Measurements from ENCODE around the gene PLPPR1.
"Not testable (repeated sequence)": the region's sequence is repeated elsewhere in the genome, so short reads cannot be mapped to it uniquely, and the experiment has no call there.

The PLPPR1 gene

DNA sequence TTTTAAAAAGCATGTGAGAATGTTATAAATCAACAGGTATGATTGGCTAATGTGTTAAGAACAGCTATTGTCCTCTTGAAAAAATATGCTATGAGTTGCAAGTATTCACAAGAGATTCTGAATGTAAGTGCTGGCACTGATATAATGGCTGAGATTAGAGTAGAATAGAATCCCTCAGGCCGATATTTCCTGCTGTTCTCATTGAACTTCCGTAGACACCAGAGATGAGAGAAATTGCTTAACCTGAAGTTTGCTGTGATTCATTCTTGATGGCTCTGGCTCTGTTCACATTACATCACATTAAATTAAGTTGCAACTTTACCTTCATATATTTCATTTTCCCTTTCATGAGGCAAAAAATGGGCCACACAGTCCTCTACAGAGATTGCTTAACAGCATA lies 241.8 kb downstream of the PLPPR1 start:
- no peaks in the 10 kb centered on the region for H4K20me1 ChIP-seq
- H3K4me3 ChIP-seq, result no peak overlapping the region
- no peak for TF ChIP-seq Cebpa-rat (IDR thresholded peaks at IDR 0.05)
- no peak overlapping the region for H3K27ac ChIP-seq
- no peaks in the 10 kb centered on the region for H3K9me3 ChIP-seq (replicated peaks in 1 of 11)
- no peak overlapping the region for H3K4me2 ChIP-seq
- H3K4me1 ChIP-seq, result peaks cover 12 to 26% (median 23%) of the 10 kb centered on the region in 10 experiments
- no peaks in the 10 kb centered on the region for H3K36me3 ChIP-seq
- H3K9ac ChIP-seq, result no peak overlapping the region
- no peaks in the 10 kb centered on the region for H3K27me3 ChIP-seq

DNA sequence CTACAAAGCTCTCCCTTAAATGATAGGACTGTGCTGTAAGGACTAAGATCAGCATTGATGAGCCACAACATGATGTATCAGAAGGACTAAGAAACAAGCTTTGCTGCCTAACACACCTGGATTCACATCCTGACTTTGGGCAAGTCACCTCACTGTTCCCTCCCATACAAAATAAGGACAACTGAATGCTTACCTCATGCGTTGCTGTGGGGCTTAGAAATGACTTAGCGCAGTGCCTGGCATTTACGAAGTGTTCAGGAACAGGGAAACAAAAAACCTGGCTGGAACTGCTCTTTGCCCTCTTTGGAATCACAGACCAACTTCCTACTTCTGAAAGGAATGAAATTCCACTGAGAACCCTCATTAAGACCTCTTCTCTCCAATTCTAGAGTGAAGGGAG lies 242.6 kb downstream of the PLPPR1 start:
- no peak for TF ChIP-seq Cebpa-rat (IDR thresholded peaks at IDR 0.05)

DNA sequence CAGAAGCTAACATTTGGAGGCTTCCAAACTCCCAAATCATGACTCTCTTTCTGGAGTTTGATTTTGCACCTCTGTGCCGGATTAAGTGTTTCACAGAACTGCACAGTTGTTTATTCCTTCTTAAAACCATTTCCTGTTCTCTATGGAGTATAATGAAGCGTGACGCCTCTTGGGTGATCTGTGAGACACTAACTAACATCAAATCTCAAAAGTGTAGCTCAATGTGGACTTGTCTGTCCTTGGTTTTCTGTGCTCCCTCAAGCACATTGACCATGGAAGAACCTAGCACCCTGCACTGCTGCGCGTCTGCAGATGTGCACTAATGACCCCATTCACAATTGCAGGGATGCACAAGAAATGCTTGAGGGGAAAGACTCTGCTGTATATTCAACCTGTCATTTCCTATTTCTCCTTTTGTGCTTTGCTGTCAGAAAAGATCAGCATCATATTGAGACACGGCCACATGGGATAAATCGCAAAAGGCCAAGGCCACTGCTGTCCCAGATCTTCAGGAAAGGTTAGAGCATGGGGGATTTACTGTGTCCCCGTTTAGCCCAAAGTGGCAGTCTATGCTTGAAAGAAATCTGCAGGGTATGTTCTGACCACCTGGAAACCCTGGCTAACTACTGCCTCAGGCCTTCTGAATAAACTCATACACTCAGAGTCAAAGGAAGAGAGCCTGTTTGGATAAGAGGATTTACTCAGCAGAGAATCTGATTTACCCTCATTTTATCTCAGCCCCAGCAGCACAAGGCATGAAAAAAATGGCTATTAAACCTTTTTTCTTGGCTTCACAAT lies 246.6 kb downstream of the PLPPR1 start:
- no peak overlapping the region for H3K27ac ChIP-seq
- no peaks in the 10 kb centered on the region for H3K36me3 ChIP-seq
- peak overlapping the region; percentile 12 to 66 (median 51); a peak in 19 of 22 replicates for H3K4me2 ChIP-seq
- no peak overlapping the region for H3K4me3 ChIP-seq
- no peaks in the 10 kb centered on the region for H3K27me3 ChIP-seq
- H3K9me3 ChIP-seq (replicated peaks in 1 of 11), result peaks cover 0 to 5% (median 0%) of the 10 kb centered on the region in 11 experiments; a peak in 1 of 22 replicates
- H3K9ac ChIP-seq, result no peak overlapping the region
- H4K20me1 ChIP-seq, result no peaks in the 10 kb centered on the region
- H3K4me1 ChIP-seq, result peaks cover 3 to 23% (median 17%) of the 10 kb centered on the region in 10 experiments; a peak in 17 of 20 replicates
- no peak for TF ChIP-seq Cebpa-rat (IDR thresholded peaks at IDR 0.05)

More for the DNA sequence above, 242.6 kb downstream of the PLPPR1 start:
- Histone ChIP-seq H4K20me1 (no peaks in the 10 kb centered on the region), H3K36me3 (no peaks in the 10 kb centered on the region), H3K4me1 (peaks cover 9 to 28% (median 27%) of the 10 kb centered on the region in 10 experiments), H3K27ac (no peak overlapping the region), H3K9ac (no peak overlapping the region), H3K9me3 (replicated peaks in 1 of 11) (no peaks in the 10 kb centered on the region), H3K4me3 (no peak overlapping the region), H3K4me2 (no peak overlapping the region), H3K27me3 (no peaks in the 10 kb centered on the region)

DNA sequence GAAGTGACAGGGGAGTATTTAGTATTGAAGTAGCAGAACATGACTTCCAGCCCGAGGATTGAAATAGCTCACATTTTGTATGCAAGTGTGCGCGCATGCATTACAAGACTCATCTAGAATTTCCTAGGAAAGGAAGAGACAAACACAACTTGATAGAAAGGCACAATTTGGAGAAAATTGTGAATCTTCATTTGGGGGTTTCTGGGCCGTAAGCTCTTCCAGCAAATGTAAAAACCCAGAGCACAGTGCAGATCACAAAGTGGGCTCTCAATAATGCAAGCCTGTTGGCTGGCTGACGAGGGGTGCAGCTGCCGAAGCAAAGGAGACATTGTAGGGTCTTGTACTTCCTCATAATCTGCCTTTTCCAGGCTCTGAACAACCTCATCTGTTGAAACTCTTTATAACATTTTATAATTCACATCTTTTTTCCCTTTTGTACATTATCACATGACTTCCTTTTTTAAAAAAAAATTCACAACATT lies 247.3 kb downstream of the PLPPR1 start:
- peaks cover 3 to 23% (median 17%) of the 10 kb centered on the region in 10 experiments; a peak in 17 of 20 replicates for H3K4me1 ChIP-seq
- H3K9ac ChIP-seq, result no peak overlapping the region
- no peaks in the 10 kb centered on the region for H3K27me3 ChIP-seq
- peak overlapping the region in 8 of 11 experiments; percentile 46 to 66 (median 60); a peak in 11 of 22 replicates for H3K4me2 ChIP-seq
- no peaks in the 10 kb centered on the region for H3K36me3 ChIP-seq
- no peak overlapping the region for H3K4me3 ChIP-seq
- H4K20me1 ChIP-seq, result no peaks in the 10 kb centered on the region
- no peak overlapping the region for H3K27ac ChIP-seq
- TF ChIP-seq Cebpa-rat (IDR thresholded peaks at IDR 0.05), result no peak
- H3K9me3 ChIP-seq (replicated peaks in 1 of 11), result peaks cover 0 to 5% (median 0%) of the 10 kb centered on the region in 11 experiments; a peak in 1 of 22 replicates

DNA sequence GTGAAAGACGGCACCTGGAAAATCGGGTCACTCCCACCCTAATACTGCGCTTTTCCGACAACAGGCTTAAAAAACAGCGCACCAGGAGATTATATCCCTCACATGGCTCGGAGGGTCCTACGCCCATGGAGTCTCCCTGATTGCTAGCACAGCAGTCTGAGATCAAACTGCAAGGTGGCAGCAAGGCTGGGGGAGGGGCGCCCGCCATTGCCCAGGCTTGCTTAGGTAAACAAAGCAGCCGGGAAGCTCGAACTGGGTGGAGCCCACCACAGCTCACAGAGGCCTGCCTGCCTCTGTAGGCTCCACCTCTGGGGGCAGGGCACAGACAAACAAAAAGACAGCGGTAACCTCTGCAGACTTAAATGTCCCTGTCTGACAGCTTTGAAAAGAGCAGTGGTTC lies 262.5 kb downstream of the PLPPR1 start:
- not testable (repeated sequence) for H3K4me3 ChIP-seq; H3K4me2 ChIP-seq; H3K9me3 ChIP-seq (replicated peaks in 1 of 11); H3K9ac ChIP-seq; H3K27me3 ChIP-seq; H3K27ac ChIP-seq; H3K36me3 ChIP-seq; H4K20me1 ChIP-seq; H3K4me1 ChIP-seq

DNA sequence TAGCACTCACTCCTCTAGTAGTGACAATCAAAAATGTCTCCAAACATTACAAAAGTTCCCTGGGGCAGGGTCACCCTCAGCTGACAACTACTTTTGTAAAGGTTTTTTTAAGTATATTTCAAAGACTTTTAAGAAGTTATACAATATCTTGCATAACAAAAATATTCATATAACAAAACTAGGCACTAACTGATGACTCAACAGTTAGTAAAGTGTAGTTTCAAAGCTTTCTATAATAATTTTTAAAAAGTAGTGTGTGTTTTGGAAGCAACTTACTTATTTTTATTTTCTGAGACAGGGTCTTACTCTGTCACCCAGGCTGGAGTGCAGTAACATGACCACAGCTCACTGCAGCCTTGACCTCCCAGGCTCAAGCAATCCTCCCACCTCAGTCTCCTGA lies 271.4 kb downstream of the PLPPR1 start:
- no peaks in the 10 kb centered on the region for H3K9me3 ChIP-seq (replicated peaks in 1 of 11)
- no peak overlapping the region for H3K4me2 ChIP-seq
- H3K4me1 ChIP-seq, result no peaks in the 10 kb centered on the region
- H3K27me3 ChIP-seq, result no peaks in the 10 kb centered on the region
- no peak for TF ChIP-seq Cebpa-rat (IDR thresholded peaks at IDR 0.05)
- H4K20me1 ChIP-seq, result no peaks in the 10 kb centered on the region
- no peak overlapping the region for H3K9ac ChIP-seq
- no peak overlapping the region for H3K4me3 ChIP-seq
- H3K27ac ChIP-seq, result no peak overlapping the region
- H3K36me3 ChIP-seq, result no peaks in the 10 kb centered on the region

DNA sequence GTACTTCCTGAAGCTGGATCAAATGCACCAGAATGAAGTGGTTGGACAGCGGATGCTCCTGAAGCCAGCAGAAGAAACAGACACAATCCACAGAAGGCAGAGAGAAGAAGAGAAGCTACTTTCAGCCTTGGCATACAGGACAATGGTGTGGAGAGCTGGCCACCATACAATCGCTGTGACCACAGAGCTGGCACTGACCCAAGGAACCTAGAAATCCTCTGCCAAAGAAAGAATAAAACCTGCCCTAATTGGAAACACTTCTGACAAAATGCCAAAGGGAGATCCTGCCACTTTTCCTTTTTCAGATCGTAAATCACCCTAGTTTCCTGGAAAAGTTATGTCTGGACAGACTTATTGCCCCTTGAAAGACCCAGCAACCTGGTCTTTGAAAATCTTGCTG lies 278.5 kb downstream of the PLPPR1 start:
- H3K36me3 ChIP-seq, result no peaks in the 10 kb centered on the region
- H3K4me2 ChIP-seq, result no peak overlapping the region
- no peaks in the 10 kb centered on the region for H4K20me1 ChIP-seq
- TF ChIP-seq Cebpa-rat (IDR thresholded peaks at IDR 0.05), result no peak
- H3K4me3 ChIP-seq, result no peak overlapping the region
- H3K9ac ChIP-seq, result no peak overlapping the region
- H3K4me1 ChIP-seq, result no peaks in the 10 kb centered on the region
- H3K27ac ChIP-seq, result no peak overlapping the region
- H3K27me3 ChIP-seq, result no peaks in the 10 kb centered on the region
- no peaks in the 10 kb centered on the region for H3K9me3 ChIP-seq (replicated peaks in 1 of 11)

DNA sequence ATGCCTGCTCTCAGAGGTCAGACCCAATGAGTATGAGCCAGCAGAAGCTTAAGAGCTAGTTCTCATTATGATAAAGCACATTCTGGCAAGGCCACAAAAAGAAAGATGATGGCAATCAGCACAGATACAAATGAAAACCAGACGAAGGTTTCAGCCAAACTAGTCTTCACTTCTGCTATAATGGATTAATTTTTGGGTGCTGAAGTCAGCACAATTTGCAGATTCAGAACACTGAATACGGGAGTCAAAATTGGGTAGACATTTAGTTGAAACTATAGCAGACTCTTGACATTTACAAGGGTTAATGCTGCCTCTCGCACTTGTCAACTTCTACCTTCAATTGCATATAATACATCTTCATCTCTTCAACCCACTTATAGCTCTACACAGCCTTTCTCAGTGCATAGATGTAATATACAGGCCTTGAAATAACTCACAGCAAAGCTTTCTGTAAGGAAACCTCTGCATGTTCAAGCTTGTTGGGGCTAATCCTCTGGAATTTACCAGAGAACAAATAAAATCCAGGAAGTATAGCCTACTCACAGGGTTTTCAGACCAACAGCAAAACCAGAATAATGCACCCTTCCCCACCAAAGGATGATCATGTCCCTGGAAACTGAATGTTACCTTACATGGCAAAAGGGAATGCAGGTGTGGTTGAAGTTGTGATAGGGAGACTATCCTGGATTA lies 279.1 kb downstream of the PLPPR1 start:
- H3K27ac ChIP-seq, result no peak overlapping the region
- H3K9ac ChIP-seq, result no peak overlapping the region
- H3K27me3 ChIP-seq, result no peaks in the 10 kb centered on the region
- no peak overlapping the region for H3K4me3 ChIP-seq
- H3K4me2 ChIP-seq, result no peak overlapping the region
- no peaks in the 10 kb centered on the region for H3K9me3 ChIP-seq (replicated peaks in 1 of 11)
- no peak for TF ChIP-seq Cebpa-rat (IDR thresholded peaks at IDR 0.05)
- no peaks in the 10 kb centered on the region for H3K4me1 ChIP-seq
- H4K20me1 ChIP-seq, result no peaks in the 10 kb centered on the region
- H3K36me3 ChIP-seq, result no peaks in the 10 kb centered on the region

DNA sequence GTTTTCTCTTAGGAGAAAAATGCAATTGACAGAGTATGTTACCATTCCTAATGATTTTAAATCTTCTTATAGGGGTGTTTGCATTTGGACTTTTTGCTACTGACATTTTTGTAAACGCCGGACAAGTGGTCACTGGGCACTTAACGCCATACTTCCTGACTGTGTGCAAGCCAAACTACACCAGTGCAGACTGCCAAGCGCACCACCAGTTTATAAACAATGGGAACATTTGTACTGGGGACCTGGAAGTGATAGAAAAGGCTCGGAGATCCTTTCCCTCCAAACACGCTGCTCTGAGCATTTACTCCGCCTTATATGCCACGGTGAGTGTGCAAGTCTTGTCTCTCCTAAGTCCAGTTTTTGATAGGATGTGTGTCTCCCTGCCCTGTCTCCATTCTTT lies 280.6 kb downstream of the PLPPR1 start:
- no peaks in the 10 kb centered on the region for H4K20me1 ChIP-seq
- no peaks in the 10 kb centered on the region for H3K4me1 ChIP-seq
- H3K36me3 ChIP-seq, result no peaks in the 10 kb centered on the region
- no peak overlapping the region for H3K4me3 ChIP-seq
- H3K9me3 ChIP-seq (replicated peaks in 1 of 11), result no peaks in the 10 kb centered on the region
- no peak overlapping the region for H3K4me2 ChIP-seq
- H3K27ac ChIP-seq, result no peak overlapping the region
- H3K27me3 ChIP-seq, result no peaks in the 10 kb centered on the region
- no peak overlapping the region for H3K9ac ChIP-seq
- no peak for TF ChIP-seq Cebpa-rat (IDR thresholded peaks at IDR 0.05)

Measured in BLaER1 treated with 17β-estradiol and CSF1 and Interleukin-3, amounts not matched to agents 10 nM and 100 nM (cell line).